SK-N-MC (cell line): Measurements from ENCODE around the gene C7.

Experiments used
- EZH2 ChIP-seq: fragments of 200-600 bp; sonication (generic); IDR thresholded peaks from one replicate; pipeline ENCODE4 v1.6.1; 2017; ENCODE audit warnings: antibody characterized with exemption
- POLR2AphosphoS5 ChIP-seq: IDR thresholded peaks from 2 replicates; pipeline ENCODE4 v1.6.1; 2012; ENCODE audit warnings: mild to moderate bottlenecking, low read depth, low read length, borderline replicate concordance

- TF ChIP-seq POLR2AphosphoS5 (no peak), EZH2 (no peak)
Measured at GRCh38 chr5:40957048-40957447, 47.8 kb downstream of the C7 start.
